ENCODE data around the gene FBLN7. TPM values are rescaled to one million over a fixed set of nuclear protein-coding genes. Genes with fewer than 3 reads are reported as not detected.
"Not testable (repeated sequence)": the region's sequence is repeated elsewhere in the genome, so short reads cannot be mapped to it uniquely, and the experiment has no call there.

Gene FBLN7
- total and polyA plus RNA-seq, 2 experiments from 2014 or later = 0.16 TPM; not detected in 1

DNA sequence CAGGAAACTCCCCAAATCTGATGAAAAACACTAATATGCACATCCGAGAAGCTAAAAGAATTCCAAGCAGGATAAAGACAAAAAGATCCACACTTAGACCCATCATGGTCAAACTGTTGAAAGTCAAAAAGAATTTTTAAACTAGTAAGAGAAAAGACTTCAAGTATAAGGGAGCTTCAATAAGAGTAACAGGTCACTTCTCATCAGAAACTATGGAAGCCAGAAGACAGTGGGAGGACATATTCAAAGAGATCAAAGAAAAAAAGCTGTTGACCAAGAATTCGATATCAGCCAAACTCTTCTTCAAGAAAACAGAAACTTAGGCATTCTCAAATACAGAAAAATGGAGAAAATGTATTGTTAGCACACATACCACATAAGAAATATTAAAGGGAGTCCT lies 66.2 kb downstream of the FBLN7 start:
- H4K20me1 ChIP-seq (replicated peaks; ENCODE audit: insufficient read depth) = no peaks in the 10 kb centered on the region
- H3F3A ChIP-seq (replicated peaks; ENCODE audit: low read depth) = no peaks in the 10 kb centered on the region
- Mint-ChIP-seq H3K27ac (no peak overlapping the region), H3K27me3 (ENCODE audit: insufficient read depth, low read depth, poor library complexity) (no peaks in the 10 kb centered on the region), H3K36me3 (ENCODE audit: low read depth) (peaks cover 14% of the 10 kb centered on the region; the same call in 1 of the 3 replicates), H3K4me3 (no peak overlapping the region), H3K9me3 (peaks cover 23% of the 10 kb centered on the region), H3K4me1 (no peaks in the 10 kb centered on the region)
- H3K4me3 ChIP-seq = no peak overlapping the region
- H3K4me2 ChIP-seq = no peak overlapping the region
- DNase-seq (ENCODE audit: low spot score) (peak; percentile 35), ATAC-seq (no peak)
- peaks cover 11% of the 10 kb centered on the region for H3K36me3 ChIP-seq (ENCODE audit: insufficient read depth)
- TF ChIP-seq STAT1 (IDR thresholded peaks at IDR 0.05; ENCODE audit: unreplicated experiment) (no peak), ZNF331 (CRISPR knock-in tag; IDR thresholded peaks at IDR 0.05; ENCODE audit: low read depth) (no peak), EZH2 (IDR thresholded peaks at IDR 0.05; ENCODE audit: low read depth, unreplicated experiment) (no peak), JUNB (IDR thresholded peaks at IDR 0.05; ENCODE audit: unreplicated experiment) (no peak), CREB1 (CRISPR knock-in tag; IDR thresholded peaks at IDR 0.05; ENCODE audit: low read depth) (no peak), NANOG (IDR thresholded peaks at IDR 0.05; ENCODE audit: borderline replicate concordance) (no peak), ETS1 (IDR thresholded peaks at IDR 0.05) (no peak), ZNF114 (CRISPR knock-in tag; IDR thresholded peaks at IDR 0.05) (no peak), POLR2AphosphoS5 (IDR thresholded peaks at IDR 0.05; ENCODE audit: low read depth) (no peak), EZH2phosphoT487 (IDR thresholded peaks at IDR 0.05; ENCODE audit: unreplicated experiment) (no peak)
- H3K9me2 ChIP-seq (ENCODE audit: insufficient read depth) = peaks cover 3% of the 10 kb centered on the region; the same call in 1 of the 2 replicates
- no peaks in the 10 kb centered on the region for H3K79me2 ChIP-seq (replicated peaks; ENCODE audit: insufficient read depth)
- no peak overlapping the region for H3K27ac ChIP-seq (ENCODE audit: low read depth)
- H3K27me3 ChIP-seq (ENCODE audit: insufficient read depth) = no peaks in the 10 kb centered on the region
- no peaks in the 10 kb centered on the region for H3K4me1 ChIP-seq (ENCODE audit: insufficient read depth)
- no peak overlapping the region for H2AFZ ChIP-seq

DNA sequence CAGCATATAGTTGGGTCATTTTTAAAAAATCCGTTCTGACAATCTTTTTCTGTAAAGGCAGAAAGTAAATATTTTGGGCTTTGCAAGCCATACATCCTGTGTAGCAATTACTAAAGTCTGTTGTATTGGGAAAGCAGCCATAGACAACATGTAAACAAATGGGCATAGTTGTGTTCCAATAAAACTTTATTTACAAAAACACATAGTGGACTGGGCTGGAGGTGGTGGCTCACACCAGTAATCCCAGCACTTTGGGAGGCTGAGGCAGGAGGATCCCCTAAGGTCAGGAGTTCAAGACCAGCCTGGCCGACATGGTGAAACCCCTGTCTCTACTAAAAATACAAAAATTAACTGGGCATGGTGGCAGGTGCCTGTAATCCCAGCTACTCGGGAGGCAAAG lies 69.7 kb downstream of the FBLN7 start:
- DNase-seq (ENCODE audit: low spot score); H3K27me3 ChIP-seq (ENCODE audit: insufficient read depth); H4K20me1 ChIP-seq (replicated peaks; ENCODE audit: insufficient read depth); H3K27ac ChIP-seq (ENCODE audit: low read depth); H3K4me3 Mint-ChIP-seq; H3K27ac Mint-ChIP-seq; H3K27me3 Mint-ChIP-seq (ENCODE audit: insufficient read depth, low read depth, poor library complexity); H3K9me2 ChIP-seq (ENCODE audit: insufficient read depth); H3K4me1 Mint-ChIP-seq; H3K79me2 ChIP-seq (replicated peaks; ENCODE audit: insufficient read depth); H3K4me2 ChIP-seq; H2AFZ ChIP-seq; ATAC-seq; H3K4me3 ChIP-seq; H3K4me1 ChIP-seq (ENCODE audit: insufficient read depth); H3F3A ChIP-seq (replicated peaks; ENCODE audit: low read depth): not testable (repeated sequence)
- H3K36me3 ChIP-seq (ENCODE audit: insufficient read depth) = peaks cover 11% of the 10 kb centered on the region
- peaks cover 18% of the 10 kb centered on the region; the same call in 2 of the 3 replicates for H3K36me3 Mint-ChIP-seq (ENCODE audit: low read depth)
- H3K9me3 Mint-ChIP-seq = peaks cover 17% of the 10 kb centered on the region

- Histone ChIP-seq H3K27ac (ENCODE audit: low read depth) (no peak overlapping the region), H3K4me1 (ENCODE audit: insufficient read depth) (no peaks in the 10 kb centered on the region), H3K27me3 (ENCODE audit: insufficient read depth) (no peaks in the 10 kb centered on the region), H2AFZ (no peak overlapping the region), H3F3A (replicated peaks; ENCODE audit: low read depth) (no peaks in the 10 kb centered on the region), H3K9me2 (ENCODE audit: insufficient read depth) (no peaks in the 10 kb centered on the region), H4K20me1 (replicated peaks; ENCODE audit: insufficient read depth) (no peaks in the 10 kb centered on the region), H3K36me3 (ENCODE audit: insufficient read depth) (no peaks in the 10 kb centered on the region), H3K4me2 (no peak overlapping the region), H3K4me3 (no peak overlapping the region), H3K79me2 (replicated peaks; ENCODE audit: insufficient read depth) (no peaks in the 10 kb centered on the region)
- DNase-seq (ENCODE audit: low spot score) (peak; percentile 21), ATAC-seq (no peak; the same call in 2 of the 3 replicates)
- TF ChIP-seq, protein P1, sequence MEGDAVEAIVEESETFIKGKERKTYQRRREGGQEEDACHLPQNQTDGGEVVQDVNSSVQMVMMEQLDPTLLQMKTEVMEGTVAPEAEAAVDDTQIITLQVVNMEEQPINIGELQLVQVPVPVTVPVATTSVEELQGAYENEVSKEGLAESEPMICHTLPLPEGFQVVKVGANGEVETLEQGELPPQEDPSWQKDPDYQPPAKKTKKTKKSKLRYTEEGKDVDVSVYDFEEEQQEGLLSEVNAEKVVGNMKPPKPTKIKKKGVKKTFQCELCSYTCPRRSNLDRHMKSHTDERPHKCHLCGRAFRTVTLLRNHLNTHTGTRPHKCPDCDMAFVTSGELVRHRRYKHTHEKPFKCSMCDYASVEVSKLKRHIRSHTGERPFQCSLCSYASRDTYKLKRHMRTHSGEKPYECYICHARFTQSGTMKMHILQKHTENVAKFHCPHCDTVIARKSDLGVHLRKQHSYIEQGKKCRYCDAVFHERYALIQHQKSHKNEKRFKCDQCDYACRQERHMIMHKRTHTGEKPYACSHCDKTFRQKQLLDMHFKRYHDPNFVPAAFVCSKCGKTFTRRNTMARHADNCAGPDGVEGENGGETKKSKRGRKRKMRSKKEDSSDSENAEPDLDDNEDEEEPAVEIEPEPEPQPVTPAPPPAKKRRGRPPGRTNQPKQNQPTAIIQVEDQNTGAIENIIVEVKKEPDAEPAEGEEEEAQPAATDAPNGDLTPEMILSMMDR (conservative IDR thresholded peaks at IDR 0.05; ENCODE audit: low read depth in 2 of 2) = peak; percentile 42 to 50
- TF ChIP-seq ZNF114 (CRISPR knock-in tag; IDR thresholded peaks at IDR 0.05) = no peak
- Mint-ChIP-seq H3K27me3 (ENCODE audit: insufficient read depth, low read depth, poor library complexity) (peaks cover 3% of the 10 kb centered on the region), H3K4me3 (no peak overlapping the region), H3K9me3 (0 out of 3 replicates have a peak, but pooled peaks cover 4% of the 10 kb centered on the region), H3K36me3 (ENCODE audit: low read depth) (peaks cover 21% of the 10 kb centered on the region; the same call in 2 of the 3 replicates), H3K27ac (no peak overlapping the region), H3K4me1 (no peaks in the 10 kb centered on the region)
Observed at GRCh38 chr2:112216167-112216566, 78.0 kb downstream of the FBLN7 start.

Measured in GM23338 (cell line).